Upper lobe of left lung (tissue), 6 donors: ENCODE measurements around the gene SPRY1. TPM values are rescaled to one million over a fixed set of nuclear protein-coding genes. Genes with fewer than 3 reads are reported as not detected.

Experiments used
- ATAC-seq, 2 donors: fragments of 200-7000 bp; cut with Tn5 transposase; one replicate each; pipeline ENCODE4 v1.9.1; 2022; ENCODE audit warnings: mild to moderate bottlenecking in 2 of 2, moderate library complexity in 2 of 2; ENCODE audit not compliant: low FRiP score in 2 of 2
- DNase-seq, 2 donors: peaks; one replicate each; pipeline ENCODE4 v3.0.0-alpha.2; 2019 to 2020
- H3K27ac ChIP-seq, 4 donors: fragments of 200-600 bp; sonication (generic); one replicate each; pipeline ENCODE4 v1.5.1; 2016 to 2019
- H3K27me3 ChIP-seq, 4 donors: fragments of 200-600 bp; sonication (generic); one replicate each; pipeline ENCODE4 v1.5.1; 2017 to 2019
- H3K36me3 ChIP-seq, 4 donors: fragments of 200-600 bp; sonication (generic); one replicate each; pipeline ENCODE4 v1.5.1; 2016 to 2019
- H3K4me1 ChIP-seq, 4 donors: fragments of 200-600 bp; sonication (generic); one replicate each; pipeline ENCODE4 v1.5.1; 2018 to 2019
- H3K4me3 ChIP-seq, 4 donors: fragments of 200-600 bp; sonication (generic); one replicate each; pipeline ENCODE4 v1.5.1; 2017 to 2019; ENCODE audit warnings: mild to moderate bottlenecking in 2 of 4, moderate library complexity in 1 of 4
- H3K9me3 ChIP-seq, 4 donors: fragments of 200-600 bp; sonication (generic); one replicate each; pipeline ENCODE4 v1.5.1; 2018 to 2019
- EP300 ChIP-seq, 4 donors: sonication (generic); formaldehyde crosslinking; IDR thresholded peaks; one replicate each; pipeline ENCODE4 v1.5.1; 2017; ENCODE audit warnings: antibody characterized with exemption in 4 of 4, control low read depth in 2 of 4
- POLR2A ChIP-seq, 4 donors: fragments of 450-650 bp; IDR thresholded peaks; one replicate each; pipeline ENCODE4 v1.5.1; 2016 to 2017; ENCODE audit warnings: antibody characterized with exemption in 4 of 4, mild to moderate bottlenecking in 2 of 4
- POLR2AphosphoS5 ChIP-seq, 2 donors: sonication (generic); formaldehyde crosslinking; IDR thresholded peaks; one replicate each; pipeline ENCODE4 v1.5.1; 2017; ENCODE audit warnings: antibody characterized with exemption in 2 of 2
- WGBS, 2 donors: methylation state at CpG; one replicate each; pipeline ENCODE4 v1.1.5; 2017 to 2018; 5-methylcytosine and 5-hydroxymethylcytosine counted together
- total RNA-seq, 6 donors: library from RNA; depleted of rRNA in 4 of 6; stranded (reverse); fragments of >200 nt in 4 of 6; gene quantifications; one replicate each; pipeline versions ENCODE4 v1.1.0 to v1.2.1, GENCODE V29; 2016 to 2021
- TF ChIP-seq, protein P1 (sequence below), 6 experiments: fragments of 450-650 bp in 4 of 6; fragments of 200-600 bp in 2 of 6; sonication (generic) in 2 of 6; IDR thresholded peaks; one replicate each; pipeline ENCODE4 v1.5.1; 2016 to 2019; ENCODE audit warnings: antibody characterized with exemption in 6 of 6
- donor health status: DM: no; HTN: no; CAD: no; lungs with moderate emphysema.
- donor health status: DM: no; HTN: yes; CAD: no; lungs with severe emphysema.

SPRY1 gene
- total RNA-seq, 6 donors from 2014 or later = 56.7 to 149 (median 97.4) TPM

GRCh38 chr4:123353656-123354055 is 42.9 kb upstream of the SPRY1 start:
- Histone ChIP-seq H3K36me3 (no peaks in the 10 kb centered on the region), H3K4me1 (peaks cover 0 to 8% (median 5%) of the 10 kb centered on the region in 4 donors), H3K27me3 (no peaks in the 10 kb centered on the region), H3K27ac (no peak overlapping the region), H3K9me3 (no peaks in the 10 kb centered on the region), H3K4me3 (no peak overlapping the region)
- ATAC-seq (no peak), DNase-seq (no peak)
- TF ChIP-seq POLR2AphosphoS5 (IDR thresholded peaks at IDR 0.05) (no peak), EP300 (IDR thresholded peaks at IDR 0.05) (no peak), POLR2A (IDR thresholded peaks at IDR 0.05) (no peak)
- TF ChIP-seq, protein P1, sequence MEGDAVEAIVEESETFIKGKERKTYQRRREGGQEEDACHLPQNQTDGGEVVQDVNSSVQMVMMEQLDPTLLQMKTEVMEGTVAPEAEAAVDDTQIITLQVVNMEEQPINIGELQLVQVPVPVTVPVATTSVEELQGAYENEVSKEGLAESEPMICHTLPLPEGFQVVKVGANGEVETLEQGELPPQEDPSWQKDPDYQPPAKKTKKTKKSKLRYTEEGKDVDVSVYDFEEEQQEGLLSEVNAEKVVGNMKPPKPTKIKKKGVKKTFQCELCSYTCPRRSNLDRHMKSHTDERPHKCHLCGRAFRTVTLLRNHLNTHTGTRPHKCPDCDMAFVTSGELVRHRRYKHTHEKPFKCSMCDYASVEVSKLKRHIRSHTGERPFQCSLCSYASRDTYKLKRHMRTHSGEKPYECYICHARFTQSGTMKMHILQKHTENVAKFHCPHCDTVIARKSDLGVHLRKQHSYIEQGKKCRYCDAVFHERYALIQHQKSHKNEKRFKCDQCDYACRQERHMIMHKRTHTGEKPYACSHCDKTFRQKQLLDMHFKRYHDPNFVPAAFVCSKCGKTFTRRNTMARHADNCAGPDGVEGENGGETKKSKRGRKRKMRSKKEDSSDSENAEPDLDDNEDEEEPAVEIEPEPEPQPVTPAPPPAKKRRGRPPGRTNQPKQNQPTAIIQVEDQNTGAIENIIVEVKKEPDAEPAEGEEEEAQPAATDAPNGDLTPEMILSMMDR (IDR thresholded peaks at IDR 0.05) = no peak
- 79 to 89% methylated on average over 6 of the region's 6 CpGs for WGBS, 2 donors

DNA sequence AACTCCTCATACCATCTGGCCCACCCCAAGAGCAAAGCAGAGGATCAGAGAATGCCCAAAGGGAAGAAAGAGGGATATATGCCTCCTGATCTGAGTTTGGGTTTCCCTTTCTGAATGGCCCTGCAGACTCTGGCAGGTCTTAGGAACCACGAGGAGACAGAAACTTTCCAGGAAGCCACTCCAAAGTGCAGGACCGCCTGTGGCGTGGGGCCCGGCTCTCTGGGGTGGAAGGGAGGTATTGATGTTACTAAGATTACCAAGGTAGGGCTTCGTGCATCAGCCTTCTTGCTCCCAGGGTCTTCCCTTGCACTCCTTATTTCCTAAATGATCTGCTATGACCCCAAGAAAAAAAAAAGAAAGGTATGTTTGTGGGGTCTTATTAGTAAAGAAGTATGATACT is 41.9 kb upstream of the SPRY1 start:
- no peaks in the 10 kb centered on the region for H3K9me3 ChIP-seq
- H3K4me1 ChIP-seq = peaks cover 0 to 8% (median 5%) of the 10 kb centered on the region in 4 donors
- DNase-seq = peak in 1 of 2 donors; percentile 42
- H3K27ac ChIP-seq = no peak overlapping the region
- no peak overlapping the region for H3K4me3 ChIP-seq
- TF ChIP-seq POLR2A (IDR thresholded peaks at IDR 0.05) (no peak), EP300 (IDR thresholded peaks at IDR 0.05) (no peak), POLR2AphosphoS5 (IDR thresholded peaks at IDR 0.05) (no peak)
- TF ChIP-seq, protein P1 (IDR thresholded peaks at IDR 0.05) = no peak
- H3K36me3 ChIP-seq = no peaks in the 10 kb centered on the region
- no peak for ATAC-seq
- H3K27me3 ChIP-seq = no peaks in the 10 kb centered on the region
- WGBS, 2 donors = 86 to 91% methylated on average over 5 of the region's 5 CpGs

DNA sequence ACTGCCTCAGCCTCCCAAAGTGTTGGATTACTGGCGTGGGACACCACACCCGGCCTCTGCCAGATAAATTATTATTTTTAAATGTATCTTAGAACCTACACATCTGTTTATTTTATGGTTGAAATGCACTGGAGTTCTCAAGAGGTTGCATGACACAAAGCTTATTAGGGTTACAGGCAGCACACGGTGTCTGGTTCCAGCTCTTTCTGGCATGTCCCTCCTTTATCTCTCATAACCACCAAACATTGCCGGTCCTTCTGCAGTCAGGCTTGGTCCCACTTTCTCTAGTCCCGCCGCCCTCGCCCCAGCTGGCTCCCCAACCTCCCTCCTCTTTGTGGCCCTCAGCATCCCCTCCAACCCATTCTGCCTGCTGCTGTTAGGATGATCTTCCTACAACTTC is 39.7 kb upstream of the SPRY1 start:
- TF ChIP-seq EP300 (IDR thresholded peaks at IDR 0.05) (no peak), POLR2A (IDR thresholded peaks at IDR 0.05) (no peak), POLR2AphosphoS5 (IDR thresholded peaks at IDR 0.05) (no peak)
- TF ChIP-seq, protein P1 (IDR thresholded peaks at IDR 0.05) = no peak
- ATAC-seq (no peak), DNase-seq (peak in 1 of 2 donors; percentile 23)
- 80 to 97% methylated on average over 7 of the region's 7 CpGs for WGBS, 2 donors
- Histone ChIP-seq H3K4me3 (no peak overlapping the region), H3K27ac (no peak overlapping the region), H3K9me3 (no peaks in the 10 kb centered on the region), H3K4me1 (peaks cover 0 to 12% (median 7%) of the 10 kb centered on the region in 4 donors), H3K36me3 (no peaks in the 10 kb centered on the region), H3K27me3 (no peaks in the 10 kb centered on the region)

DNA sequence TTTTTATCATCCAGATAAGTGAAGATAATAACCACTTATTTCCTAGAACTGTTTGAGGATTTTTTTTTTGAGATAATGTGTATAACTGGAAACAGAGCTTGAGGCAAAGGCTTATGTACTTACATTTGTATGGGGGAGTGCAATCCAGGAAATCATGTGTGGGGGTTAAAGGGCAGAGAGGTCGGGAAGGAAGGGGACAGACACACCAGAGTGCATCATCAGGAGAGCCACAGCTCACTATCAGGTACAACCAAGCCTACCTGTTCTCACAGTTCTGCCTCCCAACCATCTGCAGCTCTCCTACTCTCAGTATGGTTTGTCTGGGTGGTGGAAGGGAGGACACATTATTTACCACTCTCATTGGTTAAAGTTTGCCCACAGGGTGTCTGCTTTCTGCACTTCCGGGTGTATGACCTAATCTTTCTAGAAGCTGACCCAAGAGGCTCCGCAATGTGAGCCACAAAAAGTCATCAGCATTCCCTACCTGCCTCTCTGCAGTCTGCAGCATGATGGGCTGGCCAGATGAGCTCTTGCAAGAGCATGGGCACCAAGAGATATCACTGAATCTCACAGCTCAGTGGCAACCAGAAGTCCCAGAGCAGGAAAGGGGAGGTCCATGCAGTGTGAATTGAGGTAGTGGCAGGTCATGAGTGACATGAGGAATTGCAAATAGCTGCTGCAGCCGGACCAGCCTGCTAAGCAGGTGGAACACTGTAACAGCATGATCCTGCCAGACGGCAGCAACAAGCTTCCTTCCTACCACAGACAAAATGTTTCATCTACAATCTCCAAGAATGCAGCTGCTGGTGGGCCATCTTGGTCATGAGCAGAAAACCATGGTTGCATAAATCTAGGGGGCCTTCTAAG is 36.9 kb upstream of the SPRY1 start:
- Histone ChIP-seq H3K27me3 (no peaks in the 10 kb centered on the region), H3K4me3 (no peak overlapping the region), H3K4me1 (peaks cover 0 to 5% (median 2%) of the 10 kb centered on the region in 4 donors), H3K9me3 (no peaks in the 10 kb centered on the region), H3K27ac (no peak overlapping the region), H3K36me3 (no peaks in the 10 kb centered on the region)
- TF ChIP-seq EP300 (IDR thresholded peaks at IDR 0.05) (no peak), POLR2A (IDR thresholded peaks at IDR 0.05) (no peak), POLR2AphosphoS5 (IDR thresholded peaks at IDR 0.05) (no peak)
- TF ChIP-seq, protein P1 (IDR thresholded peaks at IDR 0.05) = no peak
- ATAC-seq (no peak), DNase-seq (no peak)
- WGBS, 2 donors = 68 to 80% methylated on average over 4 to 5 of the region's 5 CpGs
